NB4 (cell line): ENCODE measurements around the gene PTPN2.

ENCODE experiments used
- TF ChIP-seq, protein P1 (sequence below): IDR thresholded peaks from one replicate; pipeline ENCODE4 v1.5.1; 2012; ENCODE audit warnings: low read depth, low read length
- TF ChIP-seq, protein P2 (sequence below): IDR thresholded peaks from 2 replicates; pipeline ENCODE4 v1.6.1; 2011; ENCODE audit warnings: low read depth, low read length

DNA sequence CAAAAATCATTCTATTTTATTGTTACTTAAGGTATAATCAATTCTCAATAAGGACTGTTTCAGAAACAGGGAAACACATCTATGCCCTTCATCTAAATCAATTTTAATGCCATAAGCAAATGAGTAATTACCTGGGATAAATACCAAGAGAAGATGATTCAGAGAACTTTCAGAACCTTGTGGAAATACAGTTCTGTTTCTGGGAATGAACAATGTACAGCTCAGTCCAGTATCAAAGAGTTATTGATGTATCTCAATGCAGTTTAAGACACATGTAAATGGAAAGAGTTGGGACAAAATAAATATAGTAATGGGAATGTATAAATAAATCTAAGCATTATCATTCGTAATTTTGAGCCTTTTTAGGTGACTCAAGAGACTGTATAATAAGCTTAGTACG, 60.1 kb downstream of the PTPN2 start:
- TF ChIP-seq, protein P1, sequence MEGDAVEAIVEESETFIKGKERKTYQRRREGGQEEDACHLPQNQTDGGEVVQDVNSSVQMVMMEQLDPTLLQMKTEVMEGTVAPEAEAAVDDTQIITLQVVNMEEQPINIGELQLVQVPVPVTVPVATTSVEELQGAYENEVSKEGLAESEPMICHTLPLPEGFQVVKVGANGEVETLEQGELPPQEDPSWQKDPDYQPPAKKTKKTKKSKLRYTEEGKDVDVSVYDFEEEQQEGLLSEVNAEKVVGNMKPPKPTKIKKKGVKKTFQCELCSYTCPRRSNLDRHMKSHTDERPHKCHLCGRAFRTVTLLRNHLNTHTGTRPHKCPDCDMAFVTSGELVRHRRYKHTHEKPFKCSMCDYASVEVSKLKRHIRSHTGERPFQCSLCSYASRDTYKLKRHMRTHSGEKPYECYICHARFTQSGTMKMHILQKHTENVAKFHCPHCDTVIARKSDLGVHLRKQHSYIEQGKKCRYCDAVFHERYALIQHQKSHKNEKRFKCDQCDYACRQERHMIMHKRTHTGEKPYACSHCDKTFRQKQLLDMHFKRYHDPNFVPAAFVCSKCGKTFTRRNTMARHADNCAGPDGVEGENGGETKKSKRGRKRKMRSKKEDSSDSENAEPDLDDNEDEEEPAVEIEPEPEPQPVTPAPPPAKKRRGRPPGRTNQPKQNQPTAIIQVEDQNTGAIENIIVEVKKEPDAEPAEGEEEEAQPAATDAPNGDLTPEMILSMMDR = no peak
- TF ChIP-seq, protein P2, sequence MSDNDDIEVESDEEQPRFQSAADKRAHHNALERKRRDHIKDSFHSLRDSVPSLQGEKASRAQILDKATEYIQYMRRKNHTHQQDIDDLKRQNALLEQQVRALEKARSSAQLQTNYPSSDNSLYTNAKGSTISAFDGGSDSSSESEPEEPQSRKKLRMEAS = no peak
